Measurements from ENCODE around the gene GPR161.
A peak's percentile ranks its signal among the peaks of the same experiment; 100 is the strongest.

Gene GPR161

GRCh38 chr1:168134642-168135041 lies 2.1 kb downstream of the GPR161 start:
- TF ChIP-seq FOXP2 (optimal IDR thresholded peaks at IDR 0.05; ENCODE audit: control extremely low read depth, extremely low read length, insufficient read depth) (no peak), POLR2AphosphoS5 (IDR thresholded peaks at IDR 0.05; ENCODE audit: borderline replicate concordance, low read depth, low read length) (no peak), EZH2 (IDR thresholded peaks at IDR 0.05) (no peak)
- Histone ChIP-seq H3K36me3 (ENCODE audit: insufficient read depth, low read length) (no peaks in the 10 kb centered on the region), H3K9ac (ENCODE audit: insufficient read length) (no peak overlapping the region), H3K9me3 (ENCODE audit: low read depth, low read length) (no peaks in the 10 kb centered on the region), H3K27ac (peak overlapping the region; percentile 46), H3K4me3 (peak overlapping the region; percentile 32; the same call in 1 of the 2 replicates)
- DNase-seq (ENCODE audit: low read depth, low spot score), result no peak

GRCh38 chr1:168134132-168134531 lies 2.6 kb downstream of the GPR161 start:
- no peaks in the 10 kb centered on the region for H3K36me3 ChIP-seq (ENCODE audit: insufficient read depth, low read length)
- DNase-seq (ENCODE audit: low read depth, low spot score), result no peak
- no peaks in the 10 kb centered on the region for H3K9me3 ChIP-seq (ENCODE audit: low read depth, low read length)
- no peak overlapping the region for H3K9ac ChIP-seq (ENCODE audit: insufficient read length)
- H3K27ac ChIP-seq, result peak overlapping the region; percentile 46
- no peak for TF ChIP-seq FOXP2 (optimal IDR thresholded peaks at IDR 0.05; ENCODE audit: control extremely low read depth, extremely low read length, insufficient read depth)
- TF ChIP-seq POLR2AphosphoS5 (IDR thresholded peaks at IDR 0.05; ENCODE audit: borderline replicate concordance, low read depth, low read length), result no peak
- no peak for TF ChIP-seq EZH2 (IDR thresholded peaks at IDR 0.05)
- H3K4me3 ChIP-seq, result peak overlapping the region; percentile 32; the same call in 1 of the 2 replicates

GRCh38 chr1:168129933-168130332 lies 6.8 kb downstream of the GPR161 start:
- Histone ChIP-seq H3K9me3 (ENCODE audit: low read depth, low read length) (no peaks in the 10 kb centered on the region), H3K9ac (ENCODE audit: insufficient read length) (no peak overlapping the region), H3K36me3 (ENCODE audit: insufficient read depth, low read length) (peaks cover 5% of the 10 kb centered on the region; the same call in 1 of the 2 replicates), H3K27ac (no peak overlapping the region), H3K4me3 (no peak overlapping the region)
- no peak for TF ChIP-seq EZH2 (IDR thresholded peaks at IDR 0.05)
- TF ChIP-seq POLR2AphosphoS5 (IDR thresholded peaks at IDR 0.05; ENCODE audit: borderline replicate concordance, low read depth, low read length), result no peak
- no peak for TF ChIP-seq FOXP2 (optimal IDR thresholded peaks at IDR 0.05; ENCODE audit: control extremely low read depth, extremely low read length, insufficient read depth)
- no peak for DNase-seq (ENCODE audit: low read depth, low spot score)

- H3K4me3 ChIP-seq, result no peak overlapping the region
- H3K27ac ChIP-seq, result no peak overlapping the region
- TF ChIP-seq EZH2 (IDR thresholded peaks at IDR 0.05) (no peak), POLR2AphosphoS5 (IDR thresholded peaks at IDR 0.05; ENCODE audit: borderline replicate concordance, low read depth, low read length) (no peak), FOXP2 (optimal IDR thresholded peaks at IDR 0.05; ENCODE audit: control extremely low read depth, extremely low read length, insufficient read depth) (no peak)
- H3K36me3 ChIP-seq (ENCODE audit: insufficient read depth, low read length), result peaks cover 5% of the 10 kb centered on the region; the same call in 1 of the 2 replicates
- DNase-seq (ENCODE audit: low read depth, low spot score), result no peak
- no peaks in the 10 kb centered on the region for H3K9me3 ChIP-seq (ENCODE audit: low read depth, low read length)
- H3K9ac ChIP-seq (ENCODE audit: insufficient read length), result no peak overlapping the region
Observed at GRCh38 chr1:168127503-168127902, 9.2 kb downstream of the GPR161 start.

- H3K36me3 ChIP-seq (ENCODE audit: insufficient read depth, low read length), result peaks cover 5% of the 10 kb centered on the region; the same call in 1 of the 2 replicates
- no peak overlapping the region for H3K27ac ChIP-seq
- DNase-seq (ENCODE audit: low read depth, low spot score), result no peak
- H3K4me3 ChIP-seq, result no peak overlapping the region
- no peaks in the 10 kb centered on the region for H3K9me3 ChIP-seq (ENCODE audit: low read depth, low read length)
- H3K9ac ChIP-seq (ENCODE audit: insufficient read length), result no peak overlapping the region
- TF ChIP-seq EZH2 (IDR thresholded peaks at IDR 0.05) (no peak), FOXP2 (optimal IDR thresholded peaks at IDR 0.05; ENCODE audit: control extremely low read depth, extremely low read length, insufficient read depth) (no peak), POLR2AphosphoS5 (IDR thresholded peaks at IDR 0.05; ENCODE audit: borderline replicate concordance, low read depth, low read length) (no peak)
Observed at GRCh38 chr1:168125051-168125450, 11.7 kb downstream of the GPR161 start.

- no peak overlapping the region for H3K9ac ChIP-seq (ENCODE audit: insufficient read length)
- no peak overlapping the region for H3K4me3 ChIP-seq
- TF ChIP-seq FOXP2 (optimal IDR thresholded peaks at IDR 0.05; ENCODE audit: control extremely low read depth, extremely low read length, insufficient read depth) (no peak), EZH2 (IDR thresholded peaks at IDR 0.05) (no peak), POLR2AphosphoS5 (IDR thresholded peaks at IDR 0.05; ENCODE audit: borderline replicate concordance, low read depth, low read length) (no peak)
- no peaks in the 10 kb centered on the region for H3K36me3 ChIP-seq (ENCODE audit: insufficient read depth, low read length)
- no peak overlapping the region for H3K27ac ChIP-seq
- DNase-seq (ENCODE audit: low read depth, low spot score), result no peak
- H3K9me3 ChIP-seq (ENCODE audit: low read depth, low read length), result no peaks in the 10 kb centered on the region
Observed at GRCh38 chr1:168121401-168122011, 15.2 kb downstream of the GPR161 start.

- Histone ChIP-seq H3K36me3 (ENCODE audit: insufficient read depth, low read length) (no peaks in the 10 kb centered on the region), H3K9me3 (ENCODE audit: low read depth, low read length) (no peaks in the 10 kb centered on the region), H3K4me3 (no peak overlapping the region), H3K27ac (no peak overlapping the region), H3K9ac (ENCODE audit: insufficient read length) (no peak overlapping the region)
- TF ChIP-seq POLR2AphosphoS5 (IDR thresholded peaks at IDR 0.05; ENCODE audit: borderline replicate concordance, low read depth, low read length) (no peak), FOXP2 (optimal IDR thresholded peaks at IDR 0.05; ENCODE audit: control extremely low read depth, extremely low read length, insufficient read depth) (no peak), EZH2 (IDR thresholded peaks at IDR 0.05) (no peak)
- no peak for DNase-seq (ENCODE audit: low read depth, low spot score)
Observed at GRCh38 chr1:168119750-168120149, 17.0 kb downstream of the GPR161 start.

- no peaks in the 10 kb centered on the region for H3K36me3 ChIP-seq (ENCODE audit: insufficient read depth, low read length)
- DNase-seq (ENCODE audit: low read depth, low spot score), result no peak
- TF ChIP-seq POLR2AphosphoS5 (IDR thresholded peaks at IDR 0.05; ENCODE audit: borderline replicate concordance, low read depth, low read length) (no peak), EZH2 (IDR thresholded peaks at IDR 0.05) (no peak), FOXP2 (optimal IDR thresholded peaks at IDR 0.05; ENCODE audit: control extremely low read depth, extremely low read length, insufficient read depth) (no peak)
- no peaks in the 10 kb centered on the region for H3K9me3 ChIP-seq (ENCODE audit: low read depth, low read length)
- H3K9ac ChIP-seq (ENCODE audit: insufficient read length), result no peak overlapping the region
- H3K4me3 ChIP-seq, result no peak overlapping the region
- H3K27ac ChIP-seq, result no peak overlapping the region
Observed at GRCh38 chr1:168116327-168116799, 20.4 kb downstream of the GPR161 start.

Measured in SK-N-MC (cell line).